HepG2 (cell line): ENCODE measurements around the gene SLC9A8. TPM values are rescaled to one million over a fixed set of nuclear protein-coding genes. Genes with fewer than 3 reads are reported as not detected.

ENCODE experiments used
- CHD4 ChIP-seq: fragments of 200-600 bp; sonication (generic); IDR thresholded peaks from 2 replicates; pipeline ENCODE4 v1.7.0; 2017; ENCODE audit warnings: mild to moderate bottlenecking, low read length, borderline replicate concordance
- DMAP1 ChIP-seq: IDR thresholded peaks from 2 replicates; pipeline ENCODE4 v1.6.1; 2016
- HOXD1 ChIP-seq: sonication (generic); formaldehyde crosslinking; IDR thresholded peaks from 2 replicates; pipeline ENCODE4 v1.5.0; 2020; ENCODE audit warnings: missing genetic modification reagents
- IRF9 ChIP-seq: sonication (generic); formaldehyde crosslinking; IDR thresholded peaks from 2 replicates; pipeline ENCODE4 v1.8.0; 2022; ENCODE audit warnings: missing genetic modification reagents, mild to moderate bottlenecking, borderline replicate concordance
- MAZ ChIP-seq, 2 experiments: sonication (generic) in 1 of 2; formaldehyde crosslinking in 1 of 2; IDR thresholded peaks; 2 replicates each; pipeline versions ENCODE4 v1.5.0 to v1.6.1; 2012 to 2020; ENCODE audit warnings: low read depth in 2 of 2, mild to moderate bottlenecking in 2 of 2, borderline replicate concordance in 1 of 2, improper control_type of control experiment in 1 of 2, low read length in 1 of 2, missing genetic modification reagents in 1 of 2, moderate library complexity in 1 of 2
- MEIS2 ChIP-seq: sonication (generic); formaldehyde crosslinking; IDR thresholded peaks from 2 replicates; pipeline ENCODE4 v1.9.0; 2021; ENCODE audit warnings: mild to moderate bottlenecking, missing genetic modification reagents
- RELA ChIP-seq: sonication (generic); formaldehyde crosslinking; IDR thresholded peaks from 2 replicates; pipeline ENCODE4 v1.4.0; 2020; ENCODE audit warnings: missing genetic modification reagents
- SKI ChIP-seq: fragments of 450-650 bp; IDR thresholded peaks from one replicate; pipeline ENCODE4 v1.6.1; 2018; ENCODE audit warnings: mild to moderate bottlenecking; ENCODE audit not compliant: partially characterized antibody
- SMAD9 ChIP-seq: sonication (generic); formaldehyde crosslinking; IDR thresholded peaks from 2 replicates; pipeline ENCODE4 v1.5.1; 2020; ENCODE audit warnings: mild to moderate bottlenecking, missing genetic modification reagents
- ZBTB4 ChIP-seq: sonication (generic); formaldehyde crosslinking; IDR thresholded peaks from 2 replicates; pipeline ENCODE4 v1.4.0; 2020; ENCODE audit warnings: missing genetic modification reagents, mild to moderate bottlenecking, borderline replicate concordance
- ZNF318 ChIP-seq: sonication (generic); formaldehyde crosslinking; IDR thresholded peaks from 2 replicates; pipeline ENCODE4 v1.4.0; 2020; ENCODE audit warnings: mild to moderate bottlenecking, missing genetic modification reagents
- ZNF556 ChIP-seq: sonication (generic); formaldehyde crosslinking; IDR thresholded peaks from 2 replicates; pipeline ENCODE4 v1.4.0; 2020; ENCODE audit warnings: mild to moderate bottlenecking, missing genetic modification reagents, borderline replicate concordance
- ZNF605 ChIP-seq: sonication (generic); formaldehyde crosslinking; IDR thresholded peaks from 2 replicates; pipeline ENCODE4 v1.8.0; 2022; ENCODE audit warnings: mild to moderate bottlenecking, missing genetic modification reagents
- ZNF703 ChIP-seq: sonication (generic); formaldehyde crosslinking; IDR thresholded peaks from 2 replicates; pipeline ENCODE4 v1.5.1; 2020; ENCODE audit warnings: missing genetic modification reagents, mild to moderate bottlenecking, moderate library complexity, borderline replicate concordance
- ZNF780A ChIP-seq: sonication (generic); formaldehyde crosslinking; IDR thresholded peaks from 2 replicates; pipeline ENCODE4 v1.8.0; 2022; ENCODE audit warnings: mild to moderate bottlenecking, missing genetic modification reagents, moderate library complexity
- ZNF782 ChIP-seq: sonication (generic); formaldehyde crosslinking; IDR thresholded peaks from 2 replicates; pipeline ENCODE4 v1.4.0; 2020; ENCODE audit warnings: missing genetic modification reagents, mild to moderate bottlenecking, borderline replicate concordance
- ZSCAN12 ChIP-seq: sonication (generic); formaldehyde crosslinking; IDR thresholded peaks from 2 replicates; pipeline ENCODE4 v1.9.0; 2021; ENCODE audit warnings: mild to moderate bottlenecking, missing genetic modification reagents
- polyA plus RNA-seq, 8 experiments: library from polyadenylated mRNA; depleted of rRNA in 3 of 8; stranded (reverse) in 7 of 8; unstranded in 1 of 8; fragments of >200 nt; fragmentation: Illumina TruSeq in 4 of 8; extraction: Trizol in 4 of 8; gene quantifications; 2 replicates each; pipeline versions ENCODE4 v1.2.1 to v1.2.3, GENCODE V29; 2011 to 2016; ENCODE audit warnings: low read depth in 4 of 8, missing spikeins in 1 of 8, mixed read lengths in 1 of 8; ENCODE audit not compliant: insufficient read depth in 1 of 8
- total RNA-seq, 5 experiments: library from RNA; depleted of rRNA; stranded (reverse); fragments of >200 nt; fragmentation: Illumina TruSeq; extraction: Trizol; gene quantifications; 2 replicates each; pipeline ENCODE4 v1.2.3, GENCODE V29; 2016; ENCODE audit warnings: low read depth in 1 of 5

The SLC9A8 gene
- total and polyA plus RNA-seq, 2 of the 13 experiments (the other 11 are each of a cell fraction or from before 2014, with no cell fraction given), result 4.1 to 7.4 TPM

- TF ChIP-seq ZNF703 (CRISPR knock-in tag), result no peak
- TF ChIP-seq ZNF782 (CRISPR knock-in tag), result no peak
- no peak for TF ChIP-seq ZBTB4 (CRISPR knock-in tag)
- no peak for TF ChIP-seq MEIS2 (CRISPR knock-in tag)
- TF ChIP-seq ZNF556 (CRISPR knock-in tag), result peak; percentile 94
- TF ChIP-seq ZSCAN12 (CRISPR knock-in tag), result no peak
- TF ChIP-seq ZNF318 (CRISPR knock-in tag), result no peak
- 0 out of 2 replicates have a peak, but pooled peaks have one; percentile 78 for TF ChIP-seq RELA (CRISPR knock-in tag)
- no peak for TF ChIP-seq SMAD9
- TF ChIP-seq ZNF605 (CRISPR knock-in tag), result peak; percentile 63
- no peak for TF ChIP-seq ZNF780A (CRISPR knock-in tag)
- peak; percentile 70; the same call in 1 of the 2 replicates for TF ChIP-seq HOXD1 (CRISPR knock-in tag)
- no peak for TF ChIP-seq IRF9
- peak; percentile 54; the same call in 1 of the 2 replicates for TF ChIP-seq MAZ (IDR thresholded peaks at IDR 0.05; ENCODE audit: borderline replicate concordance, low read depth, low read length)
- TF ChIP-seq MAZ (CRISPR knock-in tag; IDR thresholded peaks at IDR 0.05; ENCODE audit: low read depth), result peak; percentile 60
- peak; percentile 41; the same call in 1 of the 2 replicates for TF ChIP-seq DMAP1
- no peak; the same call in 1 of the 2 replicates for TF ChIP-seq CHD4
- peak; percentile 84 for TF ChIP-seq SKI
Observed at GRCh38 chr20:49775229-49775693, 37.4 kb upstream of the SLC9A8 start (continued).
